Endometrium (tissue), 2 donors: ENCODE results near the gene MLEC.

Experiments
- FAIRE-seq: peaks from 2 replicates; lab custom pipeline; 2012; peaks lifted over from hg19 to GRCh38; lab: Jason Lieb, UNC
- donor health status: control.
- donor health status: control.

MLEC gene

GRCh38 chr12:120693848-120694247 lies 6.9 kb downstream of the MLEC start:
- no peak for FAIRE-seq

DNA sequence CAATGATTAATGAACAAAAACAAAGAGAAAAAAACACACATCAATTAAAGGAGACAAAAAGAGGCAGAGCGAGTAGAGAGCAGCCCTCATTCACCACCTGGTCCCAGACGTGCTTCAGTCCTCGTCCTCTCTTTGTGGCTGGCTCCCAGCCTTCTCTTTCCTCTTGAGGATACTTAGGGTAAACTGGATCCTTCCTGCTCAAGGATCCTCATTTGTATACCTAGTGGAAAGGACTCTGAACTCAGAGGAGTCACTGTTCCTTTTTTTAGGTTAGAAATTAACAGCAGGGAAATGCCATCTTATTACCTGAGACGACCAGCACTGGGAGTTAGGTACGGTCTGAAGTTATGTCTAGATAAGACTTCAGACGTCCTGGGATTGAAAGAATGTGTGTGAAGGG lies 9.7 kb downstream of the MLEC start:
- FAIRE-seq: no peak

GRCh38 chr12:120697344-120697743 lies 10.4 kb downstream of the MLEC start:
- FAIRE-seq: no peak

DNA sequence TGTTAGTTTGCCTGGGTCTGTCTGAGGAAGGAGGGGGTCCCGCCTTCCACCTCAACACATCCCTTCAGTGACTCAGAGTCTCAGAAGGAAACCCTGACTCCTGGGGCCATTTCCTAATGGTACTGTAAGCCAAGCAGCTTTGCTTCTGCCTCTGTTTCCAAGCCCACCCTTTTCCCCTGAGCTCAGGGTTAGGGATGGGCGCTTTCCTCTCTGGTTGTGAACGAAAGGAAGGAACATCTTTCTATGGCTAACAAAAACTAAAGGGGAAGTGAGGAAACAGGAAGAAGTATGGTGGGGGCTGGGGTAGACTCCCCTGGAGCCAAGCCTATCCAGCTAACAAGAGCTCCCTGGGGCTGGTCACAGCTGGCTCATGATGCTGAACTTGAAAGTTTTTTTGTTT lies 11.7 kb downstream of the MLEC start:
- no peak for FAIRE-seq

GRCh38 chr12:120699553-120699952 lies 12.6 kb downstream of the MLEC start:
- no peak for FAIRE-seq

DNA sequence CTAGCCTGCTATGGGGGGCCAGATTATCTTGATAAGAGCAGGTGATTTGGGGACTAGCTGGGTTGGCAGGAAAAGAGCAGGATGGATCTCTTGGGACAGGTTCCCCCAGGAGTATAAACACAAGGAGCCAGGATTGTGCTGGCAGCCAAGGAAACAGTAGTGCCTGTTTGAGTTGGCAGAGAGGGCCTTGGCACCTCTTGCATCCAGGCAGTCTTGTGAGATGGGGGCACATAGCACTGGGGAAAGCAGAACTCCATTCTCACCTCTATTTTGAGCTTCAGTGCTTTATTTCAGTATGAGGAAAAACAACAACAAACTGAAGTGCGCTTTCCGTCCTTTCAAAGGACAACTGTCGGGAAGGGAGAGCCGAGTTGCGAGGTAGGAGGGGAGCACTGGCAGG lies 13.9 kb downstream of the MLEC start:
- FAIRE-seq: no peak

DNA sequence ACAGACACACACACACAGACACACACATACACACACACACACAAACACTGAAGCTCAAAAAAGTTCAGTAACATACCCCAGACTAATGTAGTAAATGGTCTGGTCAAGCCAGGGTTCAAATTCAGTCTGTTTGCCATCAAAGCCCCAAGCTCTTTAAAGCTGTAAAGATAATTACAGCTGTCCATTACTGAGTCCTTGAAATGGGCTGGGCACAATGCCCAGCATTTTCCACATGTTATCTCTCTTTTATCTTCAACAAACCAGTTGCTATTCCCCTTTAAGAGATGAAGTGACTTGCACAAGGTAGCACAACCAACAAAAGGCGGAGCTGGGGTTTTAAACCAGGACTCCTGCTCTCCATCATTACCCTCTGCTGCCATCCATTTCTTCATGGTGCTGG lies 15.7 kb downstream of the MLEC start:
- FAIRE-seq: no peak

DNA sequence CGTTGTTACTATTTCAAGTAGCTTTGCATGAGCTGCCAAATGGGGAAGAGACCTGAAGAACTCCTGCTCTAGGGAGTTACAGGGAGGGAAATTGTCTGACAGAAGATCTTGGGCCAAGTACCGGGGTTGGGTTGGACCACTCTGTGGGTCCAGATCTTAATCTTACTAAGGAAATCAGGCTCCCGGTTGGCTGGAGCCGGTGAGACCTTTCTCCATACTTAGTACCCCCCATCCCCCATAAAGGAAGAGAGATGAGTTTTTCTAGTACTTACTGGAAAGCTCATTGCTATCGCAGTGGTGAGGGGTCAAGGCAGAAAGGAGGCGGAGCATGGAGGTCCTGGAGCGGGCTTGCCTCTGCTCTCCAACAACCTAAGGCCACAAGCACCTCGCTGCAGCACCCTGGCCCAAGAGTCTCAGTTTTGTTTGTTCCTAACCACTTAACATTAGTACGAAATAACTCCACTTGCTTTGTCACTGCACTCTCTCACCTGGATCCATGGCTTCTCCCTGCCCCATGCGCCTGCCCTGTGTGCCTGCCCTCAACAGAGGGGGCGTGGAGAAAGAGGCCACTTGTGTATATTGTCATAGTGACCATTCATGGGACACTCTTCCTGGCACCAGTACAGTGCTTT lies 16.5 kb downstream of the MLEC start:
- FAIRE-seq: no peak

DNA sequence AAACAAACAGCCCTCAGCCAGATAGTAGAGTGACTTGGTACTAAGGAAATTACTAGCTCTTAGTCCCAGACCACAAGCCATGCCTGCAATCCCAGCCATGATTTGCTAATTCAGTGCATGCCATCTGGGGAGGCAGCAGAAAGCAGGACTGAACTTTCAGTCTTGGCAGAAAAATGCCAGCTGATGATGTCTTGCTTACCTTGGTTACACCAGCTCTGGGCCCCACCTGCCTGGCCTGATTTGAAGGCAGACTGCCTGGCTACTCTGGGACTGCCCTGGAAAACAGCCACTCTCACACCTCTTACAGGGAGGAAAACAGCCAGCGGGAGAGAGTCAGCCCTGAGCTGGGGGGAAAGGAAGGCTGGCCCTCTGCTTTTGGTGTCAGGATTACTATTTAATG lies 18.7 kb downstream of the MLEC start:
- no peak for FAIRE-seq

GRCh38 chr12:120706029-120706428 lies 19.1 kb downstream of the MLEC start:
- no peak for FAIRE-seq

DNA sequence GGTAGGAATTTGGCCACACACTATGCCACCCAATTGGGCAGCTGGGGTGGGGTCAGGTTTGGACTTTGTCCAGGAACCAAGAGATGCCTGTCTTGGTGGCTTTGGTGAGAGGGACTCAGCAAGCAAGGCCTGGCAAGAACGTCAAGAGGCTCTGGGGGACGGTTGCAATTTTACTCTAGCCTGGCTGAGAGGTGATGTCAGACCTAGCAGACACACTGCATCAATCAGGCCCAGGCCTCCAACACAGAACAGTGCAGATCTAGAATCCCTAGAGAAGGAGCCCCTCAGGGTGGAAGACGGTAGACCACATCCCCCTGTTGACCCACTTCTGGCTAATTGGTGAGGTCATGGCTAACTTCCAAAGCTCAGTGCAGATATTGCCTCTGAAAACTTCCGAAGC lies 21.7 kb downstream of the MLEC start:
- FAIRE-seq: no peak

- FAIRE-seq: no peak
These were observed 23.3 kb downstream of the MLEC start, which contains the start of gene UNC119B for GRCh38 chr12:120710031-120710804. TSS of gene UNC119B (plus strand) at chr12:120710458. CDS start at chr12:120710475, 17 bp downstream.

DNA sequence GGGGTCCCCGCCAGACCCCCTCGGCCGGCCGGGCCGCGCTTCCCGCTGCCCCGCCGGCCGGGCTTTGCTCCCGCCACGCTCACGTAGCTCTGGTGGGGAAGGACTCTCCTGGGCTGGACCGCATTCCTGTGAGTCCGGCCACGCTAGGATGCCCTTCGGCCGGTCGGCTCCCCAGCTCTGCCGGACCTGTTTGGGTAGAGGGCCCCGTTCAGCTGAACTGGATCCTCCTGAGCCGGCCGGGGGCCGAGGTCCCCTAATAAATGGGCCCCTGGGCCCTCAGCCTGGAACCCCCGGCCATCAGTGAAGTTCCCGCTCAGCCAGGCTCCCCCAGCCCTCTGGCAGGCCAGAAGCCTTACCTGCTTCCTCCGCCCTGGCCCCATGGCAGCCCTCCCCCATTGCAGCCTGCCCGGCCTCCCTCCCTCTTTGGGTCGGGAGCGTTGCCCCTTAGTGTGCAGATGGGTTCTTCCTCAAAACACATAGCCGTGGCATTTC lies 23.9 kb downstream of the MLEC start:
- no peak for FAIRE-seq

DNA sequence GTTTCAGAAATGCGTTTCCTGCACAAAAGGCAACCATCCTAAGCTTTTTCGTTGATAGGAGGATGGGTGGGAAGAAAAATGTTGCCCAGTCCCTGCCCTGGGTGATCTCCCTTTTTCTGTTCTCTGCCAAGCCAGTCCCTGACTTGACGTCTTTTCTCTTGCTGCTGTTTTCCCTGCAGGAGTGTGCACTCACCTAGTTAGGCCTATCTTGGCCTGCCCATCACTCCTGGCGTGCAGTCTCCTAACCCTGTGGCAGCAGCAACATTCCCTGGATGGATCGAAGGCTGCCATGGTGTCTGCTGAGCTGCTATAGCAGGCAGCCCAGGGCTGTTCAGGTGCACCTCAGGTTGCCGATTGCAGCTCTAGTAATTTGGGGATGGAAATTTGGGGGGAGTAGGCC lies 24.5 kb downstream of the MLEC start:
- no peak for FAIRE-seq

DNA sequence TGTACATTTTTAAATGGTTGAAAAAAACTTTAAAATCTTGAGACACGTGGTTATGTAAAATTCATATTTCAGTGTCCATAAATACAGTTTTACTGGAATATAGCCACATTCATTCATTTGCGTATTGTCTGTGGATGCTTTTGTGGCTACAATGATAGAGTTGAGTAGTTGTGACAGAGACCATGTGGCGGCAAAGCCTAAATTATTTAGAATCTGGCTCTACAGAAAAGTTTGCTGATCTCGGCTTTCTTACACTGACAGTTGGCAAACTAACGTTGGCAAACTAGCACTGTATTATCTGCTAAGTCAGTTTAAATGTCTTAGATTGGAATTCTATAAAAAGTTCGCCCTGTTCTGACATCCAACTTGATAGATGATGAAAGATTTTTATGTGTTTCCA lies 25.7 kb downstream of the MLEC start:
- FAIRE-seq: no peak

GRCh38 chr12:120713861-120714482 lies 27.0 kb downstream of the MLEC start:
- FAIRE-seq: no peak

DNA sequence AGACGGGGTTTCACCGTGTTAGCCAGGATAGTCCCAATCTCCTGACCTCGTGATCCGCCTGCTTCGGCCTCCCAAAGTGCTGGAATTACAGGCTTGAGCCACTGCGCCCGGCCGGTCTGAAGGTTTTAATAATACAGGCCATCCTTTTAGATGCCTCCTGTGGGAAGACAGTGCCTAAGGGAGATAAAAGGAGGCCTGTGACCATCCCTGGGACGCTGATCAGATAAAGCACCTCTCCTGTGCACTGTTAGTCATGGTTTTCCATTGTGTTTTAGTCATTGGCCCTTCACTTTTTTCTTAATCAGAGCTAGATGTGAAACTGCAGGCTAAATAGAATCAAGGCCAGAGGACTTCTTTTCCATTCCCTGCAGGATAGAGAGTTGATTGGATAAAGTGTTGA lies 31.1 kb downstream of the MLEC start:
- no peak for FAIRE-seq

GRCh38 chr12:120719072-120719471 lies 32.1 kb downstream of the MLEC start:
- no peak for FAIRE-seq

GRCh38 chr12:120719496-120720233 lies 32.7 kb downstream of the MLEC start:
- FAIRE-seq: no peak

- FAIRE-seq: no peak
These were observed 33.5 kb downstream of the MLEC start for GRCh38 chr12:120720234-120720986.

- no peak for FAIRE-seq
These were observed 34.2 kb downstream of the MLEC start for GRCh38 chr12:120720987-120721801.
